Bronchial epithelial cell (primary cell): Measurements from ENCODE around the gene PILRB. TPM values are rescaled to one million over a fixed set of nuclear protein-coding genes. Genes with fewer than 3 reads are reported as not detected.
A peak's percentile ranks its signal among the peaks of the same experiment; 100 is the strongest.

Experiments used
- DNase-seq: peaks from one replicate; pipeline ENCODE4 v3.0.0-alpha.2; 2010; ENCODE audit warnings: low read depth
- FAIRE-seq: peaks from 2 replicates; lab custom pipeline; 2011; peaks lifted over from hg19 to GRCh38; lab: Jason Lieb, UNC
- H3K27me3 ChIP-seq: 2 replicates; pipeline ENCODE4 v1.5.1; 2011; ENCODE audit warnings: low read length; ENCODE audit not compliant: control insufficient read depth, insufficient read depth
- H3K36me3 ChIP-seq: 2 replicates; pipeline ENCODE4 v1.5.1; 2011; ENCODE audit warnings: low read length; ENCODE audit not compliant: control insufficient read depth, insufficient read depth
- H3K4me3 ChIP-seq: 2 replicates; pipeline ENCODE4 v1.5.1; 2011; ENCODE audit warnings: mild to moderate bottlenecking, low read depth, low read length, control low read depth
- total RNA-seq: library from RNA; depleted of rRNA; stranded (reverse); fragments of >200 nt; gene quantifications from 2 replicates; pipeline ENCODE4 v1.2.1, GENCODE V29; 2014
- TF ChIP-seq, protein P1 (sequence below): IDR thresholded peaks from 2 replicates; pipeline ENCODE4 v1.5.1; 2011; ENCODE audit warnings: mild to moderate bottlenecking, moderate library complexity, low read length, control low read depth, inconsistent platforms; ENCODE audit not compliant: insufficient read depth, severe bottlenecking

The PILRB gene
- total RNA-seq, 1 donor from 2014 or later: 5.5 TPM

DNA sequence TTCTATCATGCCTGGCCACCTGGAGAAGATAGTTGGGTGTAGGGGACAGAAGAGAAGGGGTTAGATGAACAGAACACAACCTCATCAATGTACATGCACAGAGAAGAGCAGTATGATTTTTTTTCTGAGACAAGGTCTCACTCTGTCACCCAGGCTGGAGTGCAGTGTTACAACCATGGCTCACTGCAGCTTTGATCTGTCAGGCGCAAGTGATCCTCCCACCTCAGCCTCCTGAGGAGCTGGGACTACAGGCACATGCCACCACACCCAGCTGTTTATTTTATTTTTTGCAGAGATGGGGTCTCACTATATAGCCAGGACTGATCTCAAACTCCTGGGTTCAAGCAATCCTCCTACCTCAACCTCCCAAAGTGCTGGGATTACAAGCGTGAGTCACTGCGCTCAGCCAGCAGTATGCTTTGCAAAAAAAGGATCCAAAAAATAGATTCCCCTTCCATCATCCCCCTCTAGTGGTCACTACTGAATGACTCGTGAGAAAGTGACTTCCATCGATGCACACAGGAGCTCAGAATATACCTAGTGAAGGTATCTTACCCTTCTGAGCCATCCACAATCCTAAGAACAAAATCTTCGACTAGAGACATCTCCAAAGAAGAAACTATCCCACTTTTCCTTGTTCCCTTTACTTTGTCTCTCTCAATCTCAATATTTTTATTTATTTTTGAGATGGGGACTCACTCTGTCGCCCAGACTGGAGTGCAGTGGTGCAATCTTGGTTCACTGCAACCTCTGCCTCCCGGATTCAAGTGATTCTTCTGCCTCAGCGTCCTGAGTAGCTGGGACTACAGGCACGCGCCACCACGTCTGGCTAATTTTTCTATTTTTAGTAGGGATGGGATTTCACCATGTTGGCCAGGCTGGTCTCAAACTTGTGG is 49.6 kb downstream of the PILRB start:
- FAIRE-seq: no peak
- TF ChIP-seq, protein P1, sequence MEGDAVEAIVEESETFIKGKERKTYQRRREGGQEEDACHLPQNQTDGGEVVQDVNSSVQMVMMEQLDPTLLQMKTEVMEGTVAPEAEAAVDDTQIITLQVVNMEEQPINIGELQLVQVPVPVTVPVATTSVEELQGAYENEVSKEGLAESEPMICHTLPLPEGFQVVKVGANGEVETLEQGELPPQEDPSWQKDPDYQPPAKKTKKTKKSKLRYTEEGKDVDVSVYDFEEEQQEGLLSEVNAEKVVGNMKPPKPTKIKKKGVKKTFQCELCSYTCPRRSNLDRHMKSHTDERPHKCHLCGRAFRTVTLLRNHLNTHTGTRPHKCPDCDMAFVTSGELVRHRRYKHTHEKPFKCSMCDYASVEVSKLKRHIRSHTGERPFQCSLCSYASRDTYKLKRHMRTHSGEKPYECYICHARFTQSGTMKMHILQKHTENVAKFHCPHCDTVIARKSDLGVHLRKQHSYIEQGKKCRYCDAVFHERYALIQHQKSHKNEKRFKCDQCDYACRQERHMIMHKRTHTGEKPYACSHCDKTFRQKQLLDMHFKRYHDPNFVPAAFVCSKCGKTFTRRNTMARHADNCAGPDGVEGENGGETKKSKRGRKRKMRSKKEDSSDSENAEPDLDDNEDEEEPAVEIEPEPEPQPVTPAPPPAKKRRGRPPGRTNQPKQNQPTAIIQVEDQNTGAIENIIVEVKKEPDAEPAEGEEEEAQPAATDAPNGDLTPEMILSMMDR: peak; percentile 57
- DNase-seq: peak; percentile 82
- Histone ChIP-seq H3K4me3 (no peak overlapping the region), H3K36me3 (no peaks in the 10 kb centered on the region), H3K27me3 (peaks cover 4% of the 10 kb centered on the region)

DNA sequence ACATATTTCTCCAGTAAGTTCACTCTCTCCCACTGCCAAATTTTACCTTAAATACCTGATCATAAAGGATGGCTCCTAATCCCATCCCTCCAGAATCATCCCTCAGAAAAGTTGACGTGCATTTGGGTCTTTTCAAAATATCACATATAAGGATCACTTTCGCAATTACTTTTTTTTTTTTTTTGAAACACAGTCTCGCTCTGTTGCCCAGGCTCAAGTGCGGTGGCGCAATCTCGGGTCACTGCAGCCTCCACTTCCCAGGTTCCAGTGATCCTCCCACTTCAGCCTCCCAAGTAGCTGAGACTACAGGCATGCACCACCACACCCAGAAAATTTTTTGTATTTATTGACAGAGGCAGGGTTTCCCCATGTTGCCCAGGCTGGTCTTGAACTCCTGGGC is 53.2 kb downstream of the PILRB start:
- TF ChIP-seq, protein P1: no peak
- Histone ChIP-seq H3K36me3 (no peaks in the 10 kb centered on the region), H3K4me3 (no peak overlapping the region), H3K27me3 (peaks cover 4% of the 10 kb centered on the region)
- DNase-seq (no peak), FAIRE-seq (no peak)

DNA sequence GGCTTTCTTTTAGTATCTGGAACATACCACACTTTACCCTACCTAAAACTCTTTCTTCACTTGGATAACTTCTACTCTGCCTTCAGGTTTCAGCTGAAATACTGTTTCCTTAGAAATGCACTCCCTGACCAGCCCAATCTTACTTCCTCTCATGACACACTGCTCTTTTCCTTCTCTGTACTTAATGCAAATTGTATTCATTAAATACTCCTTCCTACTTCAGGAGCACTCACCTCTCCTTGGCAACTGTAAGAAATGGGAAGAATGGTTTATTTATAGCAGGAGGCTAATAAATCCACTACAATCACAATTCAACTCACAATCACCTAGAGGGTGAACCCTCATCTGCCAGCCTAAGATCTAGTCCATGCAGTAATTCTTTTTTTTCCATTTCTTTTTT is 55.4 kb downstream of the PILRB start:
- H3K4me3 ChIP-seq: no peak overlapping the region
- TF ChIP-seq, protein P1: no peak
- H3K27me3 ChIP-seq: peaks cover 4% of the 10 kb centered on the region
- FAIRE-seq: no peak
- H3K36me3 ChIP-seq: no peaks in the 10 kb centered on the region
- DNase-seq: no peak

DNA sequence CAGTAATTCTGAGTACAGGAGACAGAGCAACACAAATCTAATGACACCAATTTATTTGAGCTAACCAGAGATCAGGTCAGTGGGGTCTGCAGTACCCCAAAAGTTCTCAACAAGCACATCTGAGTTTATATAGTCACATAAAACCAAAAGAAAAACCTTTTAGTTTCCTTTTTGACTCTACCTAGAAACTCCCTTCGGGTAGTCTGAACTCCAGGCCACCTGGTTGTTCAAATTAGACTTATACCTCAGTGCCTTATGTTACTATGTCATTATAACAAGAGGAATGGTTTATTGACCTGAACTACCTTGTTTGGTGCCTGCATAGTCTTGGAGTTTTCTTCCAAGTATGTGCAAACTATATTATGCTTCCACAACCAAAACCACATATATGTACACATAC is 56.0 kb downstream of the PILRB start:
- FAIRE-seq (no peak), DNase-seq (no peak)
- peaks cover 4% of the 10 kb centered on the region for H3K27me3 ChIP-seq
- TF ChIP-seq, protein P1: no peak
- no peak overlapping the region for H3K4me3 ChIP-seq
- no peaks in the 10 kb centered on the region for H3K36me3 ChIP-seq

DNA sequence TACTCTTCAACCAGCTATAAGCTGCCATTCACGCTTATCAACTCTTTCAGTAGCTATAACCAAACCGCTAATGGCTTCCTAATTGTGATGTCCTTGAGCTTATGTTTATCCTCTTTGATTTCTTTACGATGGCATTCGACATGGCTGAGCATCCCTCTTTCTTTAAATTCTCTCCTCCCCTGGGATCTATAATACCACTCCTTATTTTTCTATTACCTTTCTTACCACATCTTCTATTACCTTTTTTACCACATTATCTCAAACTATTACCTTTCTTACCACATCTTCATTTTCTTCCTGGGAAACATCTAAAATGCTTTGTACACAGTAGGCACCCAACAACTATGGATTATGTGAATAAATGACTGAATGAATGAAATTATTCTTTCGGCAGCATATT is 57.5 kb downstream of the PILRB start:
- TF ChIP-seq, protein P1: no peak
- Histone ChIP-seq H3K36me3 (no peaks in the 10 kb centered on the region), H3K27me3 (no peaks in the 10 kb centered on the region), H3K4me3 (no peak overlapping the region)
- no peak for DNase-seq
- no peak for FAIRE-seq

Other genes starting within 250 kb of the PILRB start
- gene TAF6, start 238.8 kb upstream of the PILRB start, total RNA-seq: 16.9 and 22.9 TPM in 2 replicates
- gene CNPY4, start 238.5 kb upstream of the PILRB start, total RNA-seq: 2.4 and 2.9 TPM in 2 replicates
- gene MBLAC1, start 231.2 kb upstream of the PILRB start, total RNA-seq: 1.2 and 1.6 TPM in 2 replicates
- gene LAMTOR4, start 209.2 kb upstream of the PILRB start, total RNA-seq: 82.7 and 108 TPM in 2 replicates
- gene TRAPPC14, start 199.4 kb upstream of the PILRB start, total RNA-seq: 3.4 and 5.5 TPM in 2 replicates
- gene GAL3ST4, start 189.5 kb upstream of the PILRB start, total RNA-seq: under 0.01 and 0.51 TPM in 2 replicates
- 1.0 and 1.3 TPM in 2 replicates for gene GPC2, start 180.7 kb upstream of the PILRB start, total RNA-seq
- gene STAG3, start 180.2 kb upstream of the PILRB start, total RNA-seq: under 0.01 and 0.13 TPM in 2 replicates
- gene PVRIG, start 138.2 kb upstream of the PILRB start, total RNA-seq: not detected in 2 replicates
- not detected in 2 replicates for gene SPDYE3, start 50.4 kb upstream of the PILRB start, total RNA-seq
- gene PILRA, start 15.4 kb downstream of the PILRB start, total RNA-seq: 0.13 TPM in 1 of 2 replicates, not detected in the other
- 1.3 and 2.0 TPM in 2 replicates for gene ZCWPW1, start 70.6 kb downstream of the PILRB start, total RNA-seq
- 18.7 and 20.7 TPM in 2 replicates for gene MEPCE, start 71.7 kb downstream of the PILRB start, total RNA-seq
- 32.8 and 34.2 TPM in 2 replicates for gene PPP1R35, start 78.4 kb downstream of the PILRB start, total RNA-seq
- gene SPACDR, start 106.1 kb downstream of the PILRB start, total RNA-seq: 0.38 and 0.53 TPM in 2 replicates
- 7.6 and 12.7 TPM in 2 replicates for gene TSC22D4, start 121.1 kb downstream of the PILRB start, total RNA-seq
- under 0.01 and 0.64 TPM in 2 replicates for gene NYAP1, start 125.8 kb downstream of the PILRB start, total RNA-seq
- gene AGFG2, start 181.1 kb downstream of the PILRB start, total RNA-seq: 1.3 and 2.3 TPM in 2 replicates
- not detected in 2 replicates for gene SAP25, start 215.8 kb downstream of the PILRB start, total RNA-seq
- gene LRCH4, start 228.0 kb downstream of the PILRB start, total RNA-seq: 3.9 and 8.2 TPM in 2 replicates
- gene FBXO24, start 228.2 kb downstream of the PILRB start, total RNA-seq: 0.38 and 0.53 TPM in 2 replicates
- 0.38 and 0.53 TPM in 2 replicates for gene PCOLCE, start 244.2 kb downstream of the PILRB start, total RNA-seq